GM19099 (cell line): ENCODE measurements around the gene GUCY2C.

Source experiments
- POLR2A ChIP-seq: IDR thresholded peaks from 3 replicates; pipeline ENCODE4 v1.6.1; 2011; ENCODE audit warnings: low read depth; ENCODE audit not compliant: insufficient read length; ENCODE audit errors: extremely low read depth

GUCY2C gene

GRCh38 chr12:14573118-14573517 lies 123.3 kb downstream of the GUCY2C start:
- no peak for TF ChIP-seq POLR2A

GRCh38 chr12:14572401-14572800 lies 124.0 kb downstream of the GUCY2C start:
- TF ChIP-seq POLR2A = no peak

GRCh38 chr12:14571779-14572178 lies 124.6 kb downstream of the GUCY2C start:
- TF ChIP-seq POLR2A = no peak

- no peak for TF ChIP-seq POLR2A
Observed at GRCh38 chr12:14570231-14570630, 126.2 kb downstream of the GUCY2C start.

- no peak for TF ChIP-seq POLR2A
Observed at GRCh38 chr12:14567351-14568162, 128.8 kb downstream of the GUCY2C start, which contains the start of gene PLBD1. PLBD1 (minus strand) TSS chr12:14567883; CDS start chr12:14567696, 187 bp downstream.

- TF ChIP-seq POLR2A = no peak
Observed at GRCh38 chr12:14564336-14564959, 132.0 kb downstream of the GUCY2C start.

- no peak for TF ChIP-seq POLR2A
Observed at GRCh38 chr12:14563046-14563445, 133.4 kb downstream of the GUCY2C start.
